ENCODE results near the gene GNPTAB. TPM values are rescaled to one million over a fixed set of nuclear protein-coding genes. Genes with fewer than 3 reads are reported as not detected.
A peak's percentile ranks its signal among the peaks of the same experiment; 100 is the strongest.

Gene GNPTAB
- total RNA-seq, 1 experiment from 2014 or later = 21.0 TPM

GRCh38 chr12:101746196-101746595 is 84.6 kb downstream of the GNPTAB start:
- no peak overlapping the region for H3K27ac ChIP-seq (ENCODE audit: low read length)
- no peak for DNase-seq
- TF ChIP-seq EZH2 (IDR thresholded peaks at IDR 0.05; ENCODE audit: low read length, unreplicated experiment) = no peak
- no peak for TF ChIP-seq CTCF (conservative IDR thresholded peaks at IDR 0.05; ENCODE audit: low read depth, low read length)
- TF ChIP-seq EZH2phosphoT487 (IDR thresholded peaks at IDR 0.05; ENCODE audit: borderline replicate concordance, low read length) = no peak
- H3K4me3 ChIP-seq (ENCODE audit: low read length) = no peak overlapping the region
- H2AFZ ChIP-seq (ENCODE audit: low read length) = no peak overlapping the region
- no peaks in the 10 kb centered on the region for H3F3A ChIP-seq (ENCODE audit: low read length, unreplicated experiment)
- no peaks in the 10 kb centered on the region for H4K20me1 ChIP-seq (ENCODE audit: low read length)
- no peak overlapping the region for H3K4me2 ChIP-seq (ENCODE audit: low read length)
- ATAC-seq = no peak
- CTCF ChIA-PET = no interaction called here
- no peaks in the 10 kb centered on the region for H3K79me2 ChIP-seq (ENCODE audit: low read length)
- no peaks in the 10 kb centered on the region for H3K27me3 ChIP-seq (ENCODE audit: low read length)
- BruUV-seq (replicated peaks) = no TSS peak
- H3K4me1 ChIP-seq (ENCODE audit: insufficient read depth, low read length) = no peaks in the 10 kb centered on the region
- no peaks in the 10 kb centered on the region for H3K36me3 ChIP-seq (ENCODE audit: low read depth, low read length)
- POLR2A ChIA-PET (ENCODE audit: unreplicated experiment) = no interaction called here
- intact Hi-C loops (cut with micrococcal nuclease) = no loop called here
- no peak overlapping the region for H3K9ac ChIP-seq (ENCODE audit: low read length)
- no peaks in the 10 kb centered on the region for H3K9me3 ChIP-seq (ENCODE audit: low read length)
- H3K9me2 ChIP-seq (replicated peaks; ENCODE audit: low read length) = no peaks in the 10 kb centered on the region

- H3K4me2 ChIP-seq (ENCODE audit: low read length) = no peak overlapping the region
- H3K4me3 ChIP-seq (ENCODE audit: low read length) = no peak overlapping the region
- H3K36me3 ChIP-seq (ENCODE audit: low read depth, low read length) = no peaks in the 10 kb centered on the region
- H3K27me3 ChIP-seq (ENCODE audit: low read length) = no peaks in the 10 kb centered on the region
- DNase-seq (peak; percentile 44), ATAC-seq (no peak)
- TF ChIP-seq EZH2phosphoT487 (IDR thresholded peaks at IDR 0.05; ENCODE audit: borderline replicate concordance, low read length) = no peak
- TF ChIP-seq CTCF (conservative IDR thresholded peaks at IDR 0.05; ENCODE audit: low read depth, low read length) = no peak
- TF ChIP-seq EZH2 (IDR thresholded peaks at IDR 0.05; ENCODE audit: low read length, unreplicated experiment) = no peak
- ChIA-PET CTCF (no interaction called here), POLR2A (ENCODE audit: unreplicated experiment) (no interaction called here)
- H3F3A ChIP-seq (ENCODE audit: low read length, unreplicated experiment) = no peaks in the 10 kb centered on the region
- no peak overlapping the region for H2AFZ ChIP-seq (ENCODE audit: low read length)
- no peak overlapping the region for H3K9ac ChIP-seq (ENCODE audit: low read length)
- no peaks in the 10 kb centered on the region for H3K9me3 ChIP-seq (ENCODE audit: low read length)
- no peak overlapping the region for H3K27ac ChIP-seq (ENCODE audit: low read length)
- no peaks in the 10 kb centered on the region for H3K4me1 ChIP-seq (ENCODE audit: insufficient read depth, low read length)
- intact Hi-C loops (cut with micrococcal nuclease) = no loop called here
- no peaks in the 10 kb centered on the region for H3K9me2 ChIP-seq (replicated peaks; ENCODE audit: low read length)
- H4K20me1 ChIP-seq (ENCODE audit: low read length) = no peaks in the 10 kb centered on the region
- no TSS peak for BruUV-seq (replicated peaks)
- no peaks in the 10 kb centered on the region for H3K79me2 ChIP-seq (ENCODE audit: low read length)
Measured at GRCh38 chr12:101745481-101745880, 85.3 kb downstream of the GNPTAB start.

DNA sequence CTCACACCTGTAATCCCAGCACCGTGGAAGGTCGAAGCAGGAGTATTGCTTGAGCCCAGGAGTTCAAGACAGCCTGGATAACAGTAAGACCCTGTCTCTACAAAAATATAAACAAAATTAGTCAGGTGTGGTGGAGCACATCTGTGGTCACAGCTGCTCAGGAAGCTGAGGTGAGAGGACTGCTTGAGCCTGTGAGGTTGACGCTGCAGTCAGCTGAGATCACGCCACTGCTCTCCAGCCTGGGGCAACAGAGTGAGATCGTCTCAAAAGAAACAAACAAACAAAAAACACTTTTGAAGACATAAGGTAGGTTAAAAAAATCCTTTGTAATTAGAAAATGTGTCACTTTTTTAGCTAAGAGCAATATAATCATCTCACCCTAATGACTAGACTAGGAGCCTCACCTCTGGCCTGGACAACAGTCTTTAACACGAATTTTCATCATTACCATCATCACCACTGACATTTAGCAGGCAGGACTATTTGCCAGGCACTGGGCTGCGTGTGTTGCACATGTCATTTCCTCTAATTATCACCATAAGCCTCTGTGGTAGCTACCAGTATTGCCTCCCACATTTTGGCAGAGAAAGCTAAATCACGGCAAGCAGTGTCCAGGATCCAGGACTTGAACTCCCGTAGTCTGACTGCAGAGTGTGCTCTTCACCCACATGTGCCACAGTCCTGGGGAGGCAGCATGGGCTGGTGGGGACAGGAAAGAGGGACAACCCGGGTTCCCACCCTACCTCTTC is 86.9 kb downstream of the GNPTAB start:
- ATAC-seq = no peak
- CTCF ChIA-PET = no interaction called here

More for the DNA sequence above, 86.9 kb downstream of the GNPTAB start:
- no peak overlapping the region for H2AFZ ChIP-seq (ENCODE audit: low read length)
- no TSS peak for BruUV-seq (replicated peaks)
- no peaks in the 10 kb centered on the region for H4K20me1 ChIP-seq (ENCODE audit: low read length)
- no peak for TF ChIP-seq EZH2phosphoT487 (IDR thresholded peaks at IDR 0.05; ENCODE audit: borderline replicate concordance, low read length)
- TF ChIP-seq CTCF (conservative IDR thresholded peaks at IDR 0.05; ENCODE audit: low read depth, low read length) = no peak
- TF ChIP-seq EZH2 (IDR thresholded peaks at IDR 0.05; ENCODE audit: low read length, unreplicated experiment) = no peak
- no peak overlapping the region for H3K27ac ChIP-seq (ENCODE audit: low read length)
- H3K9me2 ChIP-seq (replicated peaks; ENCODE audit: low read length) = no peaks in the 10 kb centered on the region
- no peaks in the 10 kb centered on the region for H3K36me3 ChIP-seq (ENCODE audit: low read depth, low read length)
- no peak overlapping the region for H3K4me3 ChIP-seq (ENCODE audit: low read length)
- intact Hi-C loops (cut with micrococcal nuclease) = no loop called here
- no peak for DNase-seq
- H3K79me2 ChIP-seq (ENCODE audit: low read length) = no peaks in the 10 kb centered on the region
- no peaks in the 10 kb centered on the region for H3K27me3 ChIP-seq (ENCODE audit: low read length)
- no peaks in the 10 kb centered on the region for H3F3A ChIP-seq (ENCODE audit: low read length, unreplicated experiment)
- H3K4me1 ChIP-seq (ENCODE audit: insufficient read depth, low read length) = no peaks in the 10 kb centered on the region
- H3K9ac ChIP-seq (ENCODE audit: low read length) = no peak overlapping the region
- POLR2A ChIA-PET (ENCODE audit: unreplicated experiment) = no interaction called here
- no peaks in the 10 kb centered on the region for H3K9me3 ChIP-seq (ENCODE audit: low read length)
- H3K4me2 ChIP-seq (ENCODE audit: low read length) = no peak overlapping the region

All from PC-3 (cell line).